A172 (cell line): ENCODE measurements around the gene BAHCC1. TPM values are rescaled to one million over a fixed set of nuclear protein-coding genes. Genes with fewer than 3 reads are reported as not detected.

ENCODE experiments used
- DNase-seq: peaks from one replicate; pipeline ENCODE4 v3.0.0-alpha.2; 2015; ENCODE audit warnings: low spot score
- total RNA-seq: library from RNA; depleted of rRNA; stranded (reverse); fragments of >200 nt; shearing (Covaris generic); gene quantifications from 2 replicates; pipeline ENCODE4 v1.2.3, GENCODE V29; 2014

The BAHCC1 gene
- total RNA-seq, 1 experiment from 2014 or later = 0.95 TPM

GRCh38 chr17:81461607-81462500 is 66.6 kb downstream of the BAHCC1 start:
- DNase-seq = no peak

DNA sequence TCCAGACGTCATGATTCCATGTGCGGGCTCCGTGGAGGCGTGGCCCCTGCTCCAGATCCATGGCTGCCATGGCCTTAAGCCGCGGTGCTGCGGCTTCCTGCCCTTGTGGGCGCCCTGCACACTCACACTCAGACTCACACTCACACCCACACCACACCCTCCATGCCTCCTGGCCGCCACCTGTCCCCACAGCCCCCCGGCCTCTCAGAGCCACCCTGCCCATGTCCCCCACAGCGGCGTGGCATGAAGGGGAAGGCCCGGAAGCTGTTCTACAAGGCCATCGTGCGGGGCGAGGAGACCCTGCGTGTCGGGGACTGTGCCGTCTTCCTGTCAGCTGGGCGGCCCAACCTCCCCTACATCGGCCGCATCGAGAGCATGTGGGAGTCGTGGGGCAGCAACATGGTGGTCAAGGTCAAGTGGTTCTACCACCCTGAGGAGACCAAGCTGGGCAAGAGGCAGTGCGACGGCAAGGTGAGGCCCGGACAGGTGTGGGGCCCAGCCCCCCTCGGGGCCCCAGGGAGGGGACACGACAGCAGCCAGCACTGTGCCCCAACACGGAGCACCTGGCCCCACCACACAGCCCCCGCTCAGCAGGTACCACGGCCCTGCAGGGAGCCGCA is 67.4 kb downstream of the BAHCC1 start:
- no peak for DNase-seq

- no peak for DNase-seq
Observed at GRCh38 chr17:81463506-81463905, 68.2 kb downstream of the BAHCC1 start.

DNA sequence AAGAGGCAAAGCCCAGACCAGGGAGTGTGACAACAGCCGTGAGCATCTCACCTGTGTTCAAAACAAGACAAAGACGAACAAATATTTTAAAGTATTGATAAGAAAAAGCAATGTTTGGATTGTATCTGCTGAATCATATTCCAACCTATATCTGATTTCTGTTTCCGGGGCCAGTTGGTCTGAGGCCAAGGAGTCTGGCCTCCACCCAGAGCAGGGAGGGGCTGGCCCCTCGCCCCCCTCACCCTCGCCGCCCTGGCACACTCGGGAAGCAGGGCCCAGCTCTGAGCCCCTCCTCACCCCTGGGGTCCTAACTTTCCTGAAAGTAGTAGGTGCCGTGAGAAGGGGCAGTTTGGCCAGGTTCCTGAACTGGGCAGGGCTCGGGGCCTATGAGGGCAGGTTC is 69.3 kb downstream of the BAHCC1 start:
- no peak for DNase-seq

GRCh38 chr17:81465910-81466309 is 70.7 kb downstream of the BAHCC1 start:
- DNase-seq = no peak

GRCh38 chr17:81466564-81467472 is 71.6 kb downstream of the BAHCC1 start:
- no peak for DNase-seq

DNA sequence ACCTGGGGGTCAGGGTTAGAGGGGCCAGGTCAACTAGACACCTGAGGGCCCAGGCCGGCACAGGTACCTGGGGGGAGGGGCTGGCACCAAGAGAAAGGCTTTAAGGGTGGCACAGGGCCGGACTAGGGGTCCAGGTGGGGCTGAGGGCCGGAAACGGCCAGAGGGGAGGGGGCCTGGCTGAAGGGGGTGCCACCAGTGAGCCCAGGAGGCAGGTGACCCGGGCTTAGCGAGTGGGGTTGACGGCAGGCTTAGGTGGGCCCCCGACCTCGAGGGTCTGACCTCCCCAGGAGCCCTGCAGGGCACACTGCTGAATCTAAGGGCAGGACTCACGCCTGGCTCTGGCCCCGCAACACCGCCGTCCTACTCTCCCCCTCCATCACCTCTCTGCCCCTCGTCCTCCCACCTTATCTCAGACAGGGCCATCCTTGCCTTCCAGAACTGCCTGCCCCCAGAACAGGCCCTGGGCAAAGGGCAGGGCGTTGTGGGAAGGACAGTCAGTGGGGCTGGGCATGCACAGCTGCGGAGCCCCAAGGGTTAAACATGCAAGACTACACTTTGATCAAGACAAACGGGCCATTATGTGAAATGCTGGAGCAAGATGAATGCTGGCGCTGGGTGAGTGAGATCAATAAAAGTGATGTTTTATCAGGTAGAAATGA is 73.0 kb downstream of the BAHCC1 start:
- no peak for DNase-seq

GRCh38 chr17:81468770-81469121 is 73.5 kb downstream of the BAHCC1 start:
- DNase-seq = no peak

GRCh38 chr17:81469266-81469665 is 74.0 kb downstream of the BAHCC1 start:
- DNase-seq = no peak

DNA sequence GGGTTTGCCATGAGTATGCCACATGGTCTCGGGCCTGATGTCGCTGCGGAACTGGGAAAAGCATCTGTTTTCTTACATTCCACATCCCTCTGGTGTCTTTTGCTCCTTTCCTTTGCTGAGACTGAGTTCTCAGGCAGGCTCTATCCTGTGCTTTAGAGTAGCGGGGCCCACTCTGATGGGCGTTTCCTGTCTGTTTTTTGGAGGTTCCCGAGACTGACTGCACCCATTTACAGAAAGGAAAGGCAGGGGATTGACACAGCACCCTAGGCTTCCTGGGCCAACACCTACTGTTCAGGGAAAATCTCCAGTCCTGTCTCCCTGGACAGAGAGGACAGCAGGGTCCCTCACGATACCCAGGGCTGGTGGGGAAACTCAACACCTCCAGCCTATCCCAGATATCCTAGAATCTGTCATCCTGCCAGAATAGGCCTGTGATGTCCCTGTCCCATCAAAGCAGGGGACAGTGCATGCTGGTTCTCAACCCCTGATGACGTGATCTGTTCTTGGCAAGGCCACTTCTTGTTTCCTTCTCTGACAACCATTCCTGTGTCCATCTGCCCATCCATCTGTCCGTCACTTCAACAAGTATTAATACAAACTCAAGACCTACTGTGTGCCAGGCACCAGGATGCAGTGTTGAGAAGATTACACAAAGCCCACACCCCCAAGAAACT is 75.2 kb downstream of the BAHCC1 start:
- DNase-seq = no peak

DNA sequence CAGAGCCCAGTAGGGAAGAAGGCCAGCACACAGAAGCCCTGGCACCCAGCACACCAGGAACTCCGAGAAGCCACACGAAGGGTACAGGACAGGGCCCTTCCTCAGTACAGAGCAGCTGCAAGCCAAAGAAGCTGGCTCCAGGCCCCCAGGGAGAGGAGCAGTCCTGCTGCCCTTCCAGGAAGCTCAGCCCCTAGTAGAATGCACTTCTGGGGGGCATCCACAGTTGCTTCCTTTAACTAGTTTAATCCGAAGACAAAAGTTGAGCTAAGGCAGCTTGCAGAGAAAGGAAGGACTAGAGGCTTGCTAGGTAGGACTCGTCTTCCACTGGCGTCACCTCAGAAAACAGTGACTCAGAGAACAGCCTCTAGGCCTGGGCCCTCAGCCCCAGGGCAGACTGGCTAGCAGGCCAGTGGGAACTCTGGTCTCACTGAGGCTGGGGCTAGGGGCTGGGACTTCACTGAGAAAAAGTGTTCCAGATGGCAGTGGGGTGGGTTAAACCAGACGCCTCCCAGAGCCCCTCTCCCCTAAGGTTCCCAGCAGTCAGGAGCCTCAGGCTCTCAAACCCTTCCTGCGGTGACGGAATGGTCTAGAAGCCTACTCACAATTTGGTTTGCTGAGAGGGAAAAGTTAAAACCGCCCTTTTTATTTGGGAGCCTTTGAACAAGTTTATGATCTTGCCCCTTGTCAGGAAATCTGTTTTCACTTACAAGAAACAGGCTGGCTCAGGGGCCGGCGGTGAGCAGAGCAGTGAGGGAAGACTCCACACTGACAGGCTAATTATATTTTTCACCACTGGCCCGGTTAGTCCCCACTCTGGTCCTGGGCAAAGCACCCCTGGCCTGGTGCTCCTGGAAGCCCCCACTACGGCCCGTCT is 75.9 kb downstream of the BAHCC1 start:
- no peak for DNase-seq

- DNase-seq = peak; percentile 39
Observed at GRCh38 chr17:81471818-81472456, 76.7 kb downstream of the BAHCC1 start.

GRCh38 chr17:81473019-81473418 is 77.8 kb downstream of the BAHCC1 start:
- no peak for DNase-seq

DNA sequence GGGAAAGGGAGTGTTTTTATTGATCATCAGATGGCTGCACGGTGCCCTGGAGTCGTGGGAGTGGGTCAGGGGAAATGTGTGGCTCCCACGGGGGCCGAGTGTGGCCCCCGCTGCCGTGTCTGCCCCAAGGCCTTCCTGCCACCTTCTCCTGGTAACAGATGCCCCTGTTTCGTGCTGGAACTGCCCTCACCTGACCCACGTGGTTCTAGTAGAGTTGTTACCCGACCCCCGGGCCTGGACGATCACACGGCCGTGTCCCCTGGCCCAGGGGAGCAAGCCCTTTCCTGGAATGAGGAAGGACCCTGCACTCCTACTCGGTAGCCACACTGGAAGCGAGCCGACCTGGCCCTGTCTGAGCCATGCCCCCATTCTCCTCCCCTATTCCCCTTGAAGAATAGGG is 79.7 kb downstream of the BAHCC1 start:
- no peak for DNase-seq

DNA sequence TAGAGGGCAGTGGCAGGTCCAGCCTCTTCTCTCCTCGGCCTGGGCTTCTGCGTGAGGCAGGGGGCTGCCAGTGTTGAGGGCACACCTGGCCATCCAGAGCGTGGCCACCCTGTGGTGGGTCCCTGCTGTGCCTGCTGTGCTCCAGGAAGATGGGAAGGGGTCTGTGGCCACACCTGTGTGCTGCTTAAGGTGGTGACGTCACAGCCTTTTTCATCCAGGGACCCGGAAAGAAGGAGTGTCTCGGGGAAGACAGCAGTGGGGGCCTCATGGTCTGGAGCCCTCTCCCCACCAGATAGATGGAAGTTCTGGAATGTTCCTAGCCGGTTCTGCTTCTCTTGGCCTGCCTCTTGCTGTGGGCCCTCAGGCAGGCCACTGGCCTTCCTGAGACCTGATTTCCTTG is 80.8 kb downstream of the BAHCC1 start:
- DNase-seq = no peak

- no peak for DNase-seq
Observed at GRCh38 chr17:81476635-81477034, 81.4 kb downstream of the BAHCC1 start.

DNA sequence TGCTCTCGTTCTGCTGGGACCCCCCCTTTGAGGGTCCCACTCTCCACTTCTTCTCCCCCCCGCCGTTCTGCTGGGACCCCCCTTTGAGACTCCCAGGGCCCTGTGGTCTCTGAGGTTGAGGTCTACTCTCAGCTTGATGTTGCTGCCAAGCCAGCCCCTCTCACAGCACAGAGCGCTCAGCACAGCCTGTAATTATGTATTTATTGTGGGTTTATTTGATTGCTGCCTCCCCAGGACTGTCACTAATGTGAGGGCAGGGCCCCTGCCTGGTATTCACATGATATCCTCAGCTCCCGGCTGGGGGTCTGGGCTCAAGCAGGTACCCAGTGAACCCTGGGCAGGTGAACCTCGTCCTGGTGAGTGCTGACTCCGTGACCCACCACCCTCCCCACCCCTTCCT is 81.9 kb downstream of the BAHCC1 start:
- DNase-seq = no peak

DNA sequence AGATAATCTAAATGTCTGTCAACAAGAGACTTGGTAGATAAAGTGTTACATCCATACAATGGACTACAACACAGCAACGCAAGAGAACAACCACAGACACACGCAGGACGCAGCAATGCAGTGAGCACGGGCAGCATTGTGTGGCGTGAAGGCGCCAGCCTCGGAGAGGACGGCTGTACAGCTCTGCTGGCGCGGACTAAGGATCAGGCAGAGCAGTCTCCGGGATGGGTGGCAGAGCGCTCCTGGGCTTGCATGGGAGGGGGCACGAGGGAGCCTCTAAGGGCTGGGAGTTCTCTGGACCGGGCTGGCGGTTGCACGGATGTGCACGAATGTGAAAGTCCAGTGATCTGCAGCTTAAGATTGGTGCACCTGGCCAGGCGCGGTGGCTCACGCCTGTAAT is 82.9 kb downstream of the BAHCC1 start:
- no peak for DNase-seq

- DNase-seq = no peak
Observed at GRCh38 chr17:81479175-81480071, 84.2 kb downstream of the BAHCC1 start.
